ENCODE data around the gene MRRF.

MRRF gene

DNA sequence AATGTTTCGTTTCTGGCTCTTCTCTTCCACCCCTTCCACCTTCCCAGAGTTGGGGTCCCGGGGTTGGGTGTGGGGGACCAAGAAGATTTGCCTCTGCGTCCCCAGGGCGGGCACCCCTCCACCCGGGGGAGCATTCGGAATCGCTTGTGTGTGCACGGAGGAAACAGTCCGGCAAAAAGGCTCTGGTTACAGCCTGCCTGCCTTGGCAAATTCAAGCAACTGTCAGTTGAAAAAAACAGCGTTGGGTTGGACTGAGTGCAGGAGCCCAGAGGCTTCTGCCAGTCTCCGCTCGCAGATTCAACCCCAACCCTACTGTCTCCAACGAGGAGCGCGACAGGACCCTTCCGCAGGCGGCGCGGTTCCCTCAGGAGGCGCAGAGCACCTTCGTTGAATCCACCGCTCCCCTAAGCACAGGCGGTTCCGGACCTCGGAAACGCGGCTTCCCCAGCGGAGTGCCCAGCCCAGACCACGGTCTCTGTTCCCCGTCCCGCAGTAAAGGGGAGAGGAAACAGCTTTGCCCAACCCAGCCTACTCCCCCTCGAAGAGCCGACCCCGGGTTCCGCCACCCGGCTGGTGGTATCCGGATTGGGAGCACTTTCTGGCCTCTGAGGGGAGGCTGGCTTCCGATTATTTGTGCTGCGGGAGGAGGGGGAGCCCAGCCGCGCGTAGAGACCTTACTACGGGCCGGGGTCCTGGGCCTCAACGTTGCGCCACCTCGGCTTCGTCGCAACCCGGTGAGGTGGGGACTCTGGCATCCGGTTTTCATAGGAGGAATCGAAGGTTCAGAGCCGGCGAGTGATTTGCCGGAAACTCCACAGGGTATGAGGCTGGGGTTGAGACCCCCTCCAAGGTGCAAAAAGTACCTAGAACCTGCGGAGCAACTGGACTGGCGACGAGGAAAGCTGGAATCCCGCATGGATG lies 45.5 kb upstream of the MRRF start:
- peaks cover 0 to 20% (median 0%) of the 10 kb centered on the region in 11 experiments; a peak in 2 of 22 replicates for H4K20me1 ChIP-seq
- H3K4me3 ChIP-seq = peak overlapping the region; percentile 36 to 67 (median 52); a peak in 19 of 20 replicates
- H3K27me3 ChIP-seq = peaks cover 53 to 87% (median 79%) of the 10 kb centered on the region in 11 experiments
- peak overlapping the region; percentile 89 to 98 (median 95) for H3K4me2 ChIP-seq
- peaks cover 46 to 70% (median 66%) of the 10 kb centered on the region in 10 experiments for H3K4me1 ChIP-seq
- peak overlapping the region in 9 of 11 experiments; percentile 8 to 79 (median 73); a peak in 17 of 22 replicates for H3K27ac ChIP-seq
- peak overlapping the region; percentile 39 to 71 (median 65); a peak in 19 of 22 replicates for H3K9ac ChIP-seq
- peaks cover 0 to 11% (median 0%) of the 10 kb centered on the region in 11 experiments; a peak in 6 of 22 replicates for H3K9me3 ChIP-seq (replicated peaks in 1 of 11)
- TF ChIP-seq Cebpa-rat (IDR thresholded peaks at IDR 0.05) = peak in 2 of 11 experiments; percentile 32 to 83; a peak in 3 of 22 replicates
- no peaks in the 10 kb centered on the region for H3K36me3 ChIP-seq

DNA sequence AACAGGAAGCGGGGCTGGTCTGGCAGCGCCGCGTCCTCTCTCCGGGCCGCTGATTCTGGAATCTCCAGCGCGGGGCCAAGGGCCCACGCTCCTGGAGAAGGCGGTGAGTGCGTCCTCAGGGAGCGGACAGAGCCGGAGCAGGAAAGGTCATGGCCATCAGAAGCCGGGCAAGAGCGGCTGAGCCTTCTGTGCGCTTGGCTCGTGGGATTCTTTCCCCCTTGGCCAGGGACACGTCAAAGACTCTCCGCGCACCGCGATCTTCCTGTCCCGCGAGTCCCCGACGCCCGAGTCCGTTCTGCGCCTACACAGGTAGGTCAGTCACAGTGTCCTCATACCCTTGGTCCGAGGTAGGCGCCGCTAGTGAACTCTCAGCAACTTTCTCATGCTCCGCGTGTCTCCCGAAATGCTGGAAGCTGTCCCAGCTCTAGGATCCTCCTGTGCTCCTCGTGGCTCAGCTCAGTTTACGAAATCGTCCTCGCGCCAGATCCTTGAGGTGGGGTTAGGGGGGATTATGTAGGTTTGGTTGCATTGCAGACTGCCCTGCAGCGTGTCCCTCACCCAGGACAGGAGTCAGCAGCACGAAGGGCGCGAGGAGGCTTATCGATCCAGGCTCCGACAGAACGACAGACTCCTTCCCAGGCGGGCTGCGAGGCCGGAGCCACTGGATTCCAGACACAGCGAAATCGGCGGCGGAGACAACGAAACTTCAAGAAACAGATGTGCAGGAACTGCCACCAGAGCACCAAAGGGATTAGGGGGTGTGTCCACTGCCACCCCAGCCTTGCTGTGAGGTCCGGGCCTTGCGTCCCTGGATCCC lies 44.6 kb upstream of the MRRF start:
- Histone ChIP-seq H3K27me3 (peaks cover 52 to 84% (median 77%) of the 10 kb centered on the region in 11 experiments), H3K27ac (peak overlapping the region in 8 of 11 experiments; percentile 64 to 79 (median 74); a peak in 14 of 22 replicates), H3K4me1 (peaks cover 46 to 68% (median 64%) of the 10 kb centered on the region in 10 experiments), H3K4me3 (peak overlapping the region; percentile 36 to 67 (median 52); a peak in 15 of 20 replicates), H3K4me2 (peak overlapping the region; percentile 89 to 98 (median 95)), H3K36me3 (no peaks in the 10 kb centered on the region), H3K9me3 (replicated peaks in 1 of 11) (peaks cover 0 to 11% (median 0%) of the 10 kb centered on the region in 11 experiments; a peak in 6 of 22 replicates), H3K9ac (peak overlapping the region in 7 of 11 experiments; percentile 62 to 71 (median 67); a peak in 10 of 22 replicates), H4K20me1 (peaks cover 0 to 20% (median 0%) of the 10 kb centered on the region in 11 experiments; a peak in 2 of 22 replicates)
- TF ChIP-seq Cebpa-rat (IDR thresholded peaks at IDR 0.05) = no peak

DNA sequence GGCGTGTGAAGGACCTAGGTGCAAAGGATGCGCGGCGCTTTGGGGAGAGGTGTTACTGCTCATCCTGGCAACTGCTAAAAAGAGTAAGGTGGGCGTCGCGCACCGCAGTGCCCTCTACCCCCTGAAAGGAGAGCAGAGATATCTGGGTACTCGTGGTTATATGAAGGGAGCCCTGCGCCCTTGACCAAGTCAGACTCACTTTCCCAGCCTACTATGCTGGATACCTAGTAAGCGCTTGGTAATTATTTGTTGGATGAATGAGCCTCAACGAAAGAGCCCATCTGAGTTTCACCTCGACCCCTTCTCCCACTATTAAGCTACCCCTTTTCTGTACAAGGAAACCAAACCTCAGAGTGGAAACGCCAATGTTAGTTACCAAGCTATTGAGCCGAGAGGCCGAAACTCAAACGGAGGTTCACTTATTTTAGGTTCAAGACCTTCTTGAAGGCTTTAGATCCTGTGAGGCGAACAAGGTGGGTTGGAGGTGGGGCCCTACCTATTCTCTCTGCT lies 44.0 kb upstream of the MRRF start:
- peak overlapping the region in 8 of 11 experiments; percentile 28 to 64 (median 59); a peak in 15 of 22 replicates for H3K9ac ChIP-seq
- H4K20me1 ChIP-seq = peaks cover 0 to 20% (median 0%) of the 10 kb centered on the region in 11 experiments; a peak in 2 of 22 replicates
- H3K4me3 ChIP-seq = peak overlapping the region in 7 of 10 experiments; percentile 1 to 61 (median 33); a peak in 9 of 20 replicates
- TF ChIP-seq Cebpa-rat (IDR thresholded peaks at IDR 0.05) = no peak
- H3K9me3 ChIP-seq (replicated peaks in 1 of 11) = peaks cover 0 to 14% (median 5%) of the 10 kb centered on the region in 11 experiments; a peak in 8 of 22 replicates
- H3K27me3 ChIP-seq = peaks cover 55 to 84% (median 77%) of the 10 kb centered on the region in 11 experiments
- H3K27ac ChIP-seq = peak overlapping the region in 7 of 11 experiments; percentile 24 to 79 (median 75); a peak in 14 of 22 replicates
- peaks cover 46 to 68% (median 64%) of the 10 kb centered on the region in 10 experiments for H3K4me1 ChIP-seq
- no peaks in the 10 kb centered on the region for H3K36me3 ChIP-seq
- peak overlapping the region; percentile 73 to 97 (median 92); a peak in 21 of 22 replicates for H3K4me2 ChIP-seq

DNA sequence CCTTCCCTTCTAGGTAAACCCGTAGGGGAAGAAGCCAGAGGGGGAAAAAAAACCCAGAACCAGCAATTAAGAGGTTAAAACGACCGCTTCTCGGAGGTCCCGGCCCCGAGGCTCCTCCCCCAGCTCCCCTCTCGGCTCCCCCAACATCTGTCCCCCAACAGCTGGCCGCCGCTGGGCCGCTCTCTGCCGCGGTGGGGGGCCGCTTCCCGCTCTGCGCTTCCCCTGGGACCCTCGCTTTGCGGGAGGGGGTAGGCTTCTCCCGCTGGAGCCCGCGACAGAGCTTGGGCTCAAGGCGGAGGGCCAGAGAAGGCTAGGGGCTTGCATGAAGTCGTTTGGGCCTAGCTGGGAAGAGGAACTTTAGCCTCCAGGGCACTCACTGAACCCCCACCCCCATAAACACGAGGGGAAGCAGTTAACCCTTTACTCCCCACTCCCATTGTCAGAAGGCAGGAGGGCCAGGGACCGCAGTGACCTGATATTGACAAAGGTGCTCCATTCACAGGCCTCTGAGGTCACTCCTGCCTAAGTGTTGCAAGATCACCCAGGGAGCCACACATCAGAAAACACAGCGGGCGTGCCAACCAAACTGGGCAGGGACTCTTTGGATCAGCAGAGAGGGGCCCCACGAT lies 43.4 kb upstream of the MRRF start:
- Histone ChIP-seq H3K4me3 (peak overlapping the region in 7 of 10 experiments; percentile 1 to 61 (median 33); a peak in 8 of 20 replicates), H3K9me3 (replicated peaks in 1 of 11) (peaks cover 0 to 20% (median 6%) of the 10 kb centered on the region in 11 experiments; a peak in 9 of 22 replicates), H3K9ac (peak overlapping the region in 10 of 11 experiments; percentile 28 to 64 (median 56); a peak in 18 of 22 replicates), H3K27ac (peak overlapping the region in 8 of 11 experiments; percentile 24 to 77 (median 66); a peak in 16 of 22 replicates), H3K27me3 (peaks cover 60 to 84% (median 78%) of the 10 kb centered on the region in 11 experiments), H3K4me1 (peaks cover 46 to 68% (median 64%) of the 10 kb centered on the region in 10 experiments), H3K36me3 (no peaks in the 10 kb centered on the region), H4K20me1 (peaks cover 0 to 20% (median 0%) of the 10 kb centered on the region in 11 experiments; a peak in 2 of 22 replicates), H3K4me2 (peak overlapping the region; percentile 73 to 97 (median 92))
- TF ChIP-seq Cebpa-rat (IDR thresholded peaks at IDR 0.05) = no peak

DNA sequence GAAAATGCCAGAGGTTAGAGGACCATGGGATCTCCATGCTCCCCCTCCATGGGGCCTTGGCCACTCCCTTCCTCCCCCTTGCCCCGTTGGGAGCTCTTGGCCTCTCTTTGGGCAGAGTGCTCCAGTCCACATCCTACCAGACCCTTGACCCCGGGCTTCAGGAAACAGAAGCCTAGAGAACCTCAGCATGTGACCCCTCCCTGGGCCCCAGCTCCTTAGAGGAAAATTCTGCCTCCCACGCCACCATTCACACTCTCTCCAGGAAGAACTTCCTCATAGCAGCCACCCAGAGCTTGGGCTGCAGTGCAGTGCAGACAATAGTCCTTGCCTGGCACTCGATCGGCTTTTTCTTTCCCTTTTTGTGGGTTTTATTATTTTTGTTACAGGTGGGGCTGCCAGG lies 41.9 kb upstream of the MRRF start:
- no peak for TF ChIP-seq Cebpa-rat (IDR thresholded peaks at IDR 0.05)
- H3K9ac ChIP-seq = no peak overlapping the region
- H3K4me2 ChIP-seq = peak overlapping the region; percentile 15 to 95 (median 60); a peak in 19 of 22 replicates
- no peaks in the 10 kb centered on the region for H3K36me3 ChIP-seq
- H3K4me1 ChIP-seq = peaks cover 38 to 59% (median 55%) of the 10 kb centered on the region in 10 experiments
- H3K27ac ChIP-seq = no peak overlapping the region
- peaks cover 0 to 20% (median 0%) of the 10 kb centered on the region in 11 experiments; a peak in 3 of 22 replicates for H4K20me1 ChIP-seq
- peak overlapping the region in 1 of 10 experiments; percentile 14; a peak in 1 of 20 replicates for H3K4me3 ChIP-seq
- H3K27me3 ChIP-seq = peaks cover 67 to 89% (median 80%) of the 10 kb centered on the region in 11 experiments
- peaks cover 0 to 23% (median 6%) of the 10 kb centered on the region in 11 experiments; a peak in 9 of 22 replicates for H3K9me3 ChIP-seq (replicated peaks in 1 of 11)

DNA sequence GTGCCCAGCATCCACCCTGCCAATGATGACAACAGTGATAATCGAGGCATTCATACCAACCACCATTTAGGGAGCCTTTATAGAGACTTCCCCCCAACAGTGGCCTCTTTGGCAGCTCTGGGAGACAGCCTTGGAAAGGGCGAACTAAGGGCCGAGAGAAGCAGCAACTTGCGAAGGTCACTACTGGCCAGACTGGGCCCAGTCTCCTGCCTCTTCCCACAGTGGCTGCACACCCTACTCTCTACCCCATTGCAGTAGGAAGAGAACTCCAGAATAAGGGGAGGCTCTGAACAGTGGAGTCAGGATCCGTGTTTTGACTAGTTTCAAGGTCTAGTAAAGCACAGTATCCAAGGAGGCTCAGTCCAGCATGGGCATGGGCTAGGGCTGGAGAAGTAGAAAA lies 41.2 kb upstream of the MRRF start:
- no peak for TF ChIP-seq Cebpa-rat (IDR thresholded peaks at IDR 0.05)
- H3K27ac ChIP-seq = no peak overlapping the region
- H3K4me2 ChIP-seq = peak overlapping the region in 7 of 11 experiments; percentile 36 to 95 (median 83); a peak in 13 of 22 replicates
- H3K4me1 ChIP-seq = peaks cover 36 to 57% (median 53%) of the 10 kb centered on the region in 10 experiments
- peaks cover 0 to 17% (median 0%) of the 10 kb centered on the region in 11 experiments; a peak in 5 of 22 replicates for H4K20me1 ChIP-seq
- no peak overlapping the region for H3K9ac ChIP-seq
- H3K9me3 ChIP-seq (replicated peaks in 1 of 11) = peaks cover 0 to 23% (median 6%) of the 10 kb centered on the region in 11 experiments; a peak in 9 of 22 replicates
- H3K36me3 ChIP-seq = no peaks in the 10 kb centered on the region
- peaks cover 66 to 88% (median 80%) of the 10 kb centered on the region in 11 experiments for H3K27me3 ChIP-seq
- no peak overlapping the region for H3K4me3 ChIP-seq

All from BLaER1 treated with 17β-estradiol and CSF1 and Interleukin-3, amounts not matched to agents 10 nM and 100 nM (cell line).